ENCODE results near the gene EDDM13.
"Not testable (repeated sequence)": the region's sequence is repeated elsewhere in the genome, so short reads cannot be mapped to it uniquely, and the experiment has no call there.

The EDDM13 gene

DNA sequence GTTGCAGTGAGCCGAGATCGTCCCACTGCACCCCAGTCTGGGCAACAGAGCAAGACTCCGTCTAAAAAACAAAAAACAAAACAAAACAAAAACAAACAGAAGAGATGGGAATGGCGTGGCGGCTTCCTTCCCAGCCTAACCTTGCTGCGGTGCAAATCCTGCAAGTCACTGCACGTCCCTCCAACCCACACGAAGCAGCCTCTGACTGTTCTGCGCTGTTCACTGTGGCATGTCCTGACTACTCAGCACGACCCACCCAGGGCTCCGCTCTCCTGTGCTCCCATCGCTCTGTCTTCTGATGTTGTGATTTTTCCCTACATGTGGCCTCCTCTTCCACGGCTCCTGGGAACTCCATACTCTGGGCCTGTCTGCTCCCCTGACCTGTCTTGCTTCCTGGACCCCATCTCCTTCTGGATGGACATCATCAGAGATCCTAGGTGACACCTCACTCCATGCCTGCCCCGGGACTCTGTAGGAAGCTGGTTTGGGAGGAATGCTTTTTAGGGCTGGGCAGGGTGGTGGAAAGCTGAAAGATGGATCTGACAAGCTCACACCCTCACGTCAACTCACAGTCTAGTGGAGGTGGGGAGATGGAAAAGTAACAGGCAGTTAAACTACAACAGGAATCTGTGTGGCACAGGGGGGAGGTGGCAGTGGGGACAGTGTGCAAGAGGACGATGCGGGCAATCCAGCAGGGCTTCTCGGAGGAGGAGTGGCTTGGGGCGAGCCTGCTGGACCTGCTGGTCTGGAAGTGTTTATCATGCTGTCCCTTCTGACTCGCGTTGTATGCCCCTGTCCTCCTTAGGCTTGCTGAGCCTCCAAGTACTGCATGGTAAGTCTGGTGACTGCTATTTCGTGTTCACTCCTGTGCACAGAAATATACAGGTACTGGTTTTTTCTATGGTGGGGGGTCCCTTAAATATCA lies 23.2 kb downstream of the EDDM13 start:
- DNase-seq: no peak

DNA sequence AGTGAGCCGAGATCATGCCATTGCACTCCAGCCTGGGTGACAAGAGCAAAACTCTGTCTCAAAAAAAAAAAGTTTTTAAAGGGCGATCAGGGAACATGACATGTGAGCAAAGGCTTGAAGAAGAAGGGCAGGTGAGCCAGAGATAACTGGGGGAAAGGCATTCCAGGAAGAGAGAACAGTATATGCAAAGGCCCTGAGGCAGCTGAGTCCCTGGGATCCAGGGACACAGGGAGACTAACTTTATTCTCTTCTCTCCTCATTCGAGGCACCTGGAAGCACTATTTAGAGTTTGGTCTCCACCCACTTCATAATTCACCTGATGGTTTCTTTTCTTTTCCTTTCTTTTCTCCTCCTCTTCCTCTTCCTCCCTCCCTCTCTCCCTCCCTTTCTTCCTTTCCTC lies 24.5 kb downstream of the EDDM13 start:
- no peak for DNase-seq

GRCh38 chr19:56299688-56300087 lies 27.1 kb downstream of the EDDM13 start:
- no peak for DNase-seq

GRCh38 chr19:56301155-56301554 lies 28.6 kb downstream of the EDDM13 start:
- no peak for DNase-seq

DNA sequence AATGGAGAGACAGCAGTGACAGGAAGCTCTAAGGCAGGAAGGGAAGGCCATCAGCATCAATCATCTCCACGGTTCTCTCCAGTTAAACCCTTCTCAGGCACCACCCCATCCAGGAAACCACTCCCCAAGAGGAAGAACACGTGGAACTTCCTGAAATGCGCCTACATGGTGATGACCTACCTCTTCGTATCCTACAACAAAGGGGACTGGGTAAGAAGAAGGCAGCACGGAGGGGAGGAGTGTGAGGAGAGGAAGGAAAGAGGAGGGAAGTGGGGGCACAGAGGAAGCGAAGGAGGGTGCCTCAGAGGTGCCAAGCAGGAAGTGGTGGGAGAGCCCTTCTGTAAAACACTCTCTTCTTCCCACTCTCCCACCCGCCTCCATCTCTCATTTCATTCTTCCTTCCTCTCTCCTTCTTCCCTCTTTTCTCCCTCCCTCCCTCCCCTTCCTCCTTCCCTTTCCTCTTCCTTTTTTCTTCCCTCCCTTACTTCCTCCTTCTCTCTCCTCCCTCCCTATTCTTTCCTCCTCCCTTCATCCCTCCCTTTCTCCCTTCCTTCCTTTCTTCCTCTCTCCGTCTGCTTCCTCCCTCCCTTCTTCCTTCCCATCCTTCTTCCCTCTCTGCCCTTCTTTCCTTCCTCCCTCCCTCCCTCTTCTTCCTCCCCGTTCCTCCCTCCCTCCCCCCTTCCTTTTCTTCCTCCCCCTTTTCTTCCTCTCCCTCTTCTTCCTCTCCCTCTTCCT lies 29.5 kb downstream of the EDDM13 start:
- no peak for DNase-seq

DNA sequence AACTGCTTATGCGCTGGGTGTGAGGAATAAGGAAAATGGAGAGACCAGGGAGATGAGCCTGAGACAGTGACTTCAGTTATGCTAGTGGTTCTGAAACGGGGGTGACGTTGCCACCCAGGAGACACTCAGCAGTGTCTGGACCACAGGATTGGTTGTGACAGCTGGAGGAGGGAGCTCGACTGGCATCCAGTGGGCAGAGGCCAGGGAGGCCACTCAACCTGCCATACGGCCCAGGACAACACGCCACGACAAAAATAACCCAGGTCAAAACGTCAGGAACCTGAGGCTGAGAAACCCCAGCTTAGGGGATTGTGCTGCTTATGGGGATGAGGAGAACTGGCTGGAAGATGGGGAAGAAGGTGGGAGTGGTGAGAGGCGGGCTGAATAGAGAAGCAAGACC lies 31.7 kb downstream of the EDDM13 start:
- DNase-seq: no peak

GRCh38 chr19:56306016-56306415 lies 33.5 kb downstream of the EDDM13 start:
- DNase-seq: no peak

- DNase-seq: not testable (repeated sequence)
Observed at GRCh38 chr19:56307062-56307461, 34.5 kb downstream of the EDDM13 start.

- DNase-seq: no peak
Observed at GRCh38 chr19:56308792-56309191, 36.2 kb downstream of the EDDM13 start.

DNA sequence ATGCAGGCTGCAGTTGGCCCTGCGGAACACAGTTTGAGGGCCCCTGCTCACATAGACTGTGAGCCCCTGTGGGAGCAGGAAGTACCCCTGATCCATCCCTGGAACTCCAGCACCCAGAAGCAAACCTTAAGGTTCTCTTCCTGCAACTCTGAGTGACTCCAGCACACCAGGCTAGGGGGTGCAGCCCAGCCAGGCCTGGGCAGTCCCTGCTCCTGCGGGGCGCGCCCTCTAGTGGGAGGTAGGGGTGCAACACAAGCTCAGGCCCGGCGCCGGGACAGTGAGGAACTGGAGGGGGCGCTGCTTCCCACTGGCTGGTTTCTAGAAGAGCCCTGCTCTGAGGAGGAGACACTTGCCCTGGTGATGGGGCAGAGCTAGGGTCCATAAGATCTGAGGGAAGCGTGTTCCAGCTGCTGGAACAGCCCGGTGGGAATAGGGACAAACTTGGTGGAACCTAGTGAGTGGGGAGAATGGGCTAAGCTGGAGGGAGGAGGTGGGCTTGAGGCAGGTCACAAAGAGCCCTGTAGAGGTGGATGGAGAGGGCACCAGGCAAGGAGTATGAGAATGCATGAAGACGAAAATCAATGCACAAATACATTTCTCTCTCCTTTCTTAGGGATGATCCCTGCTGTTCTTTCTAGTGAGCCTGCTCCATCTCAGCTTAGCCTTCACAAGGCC lies 37.1 kb downstream of the EDDM13 start:
- peak; percentile 17 for DNase-seq

GRCh38 chr19:56310462-56310861 lies 37.9 kb downstream of the EDDM13 start:
- no peak for DNase-seq

GRCh38 chr19:56312342-56312741 lies 39.8 kb downstream of the EDDM13 start:
- no peak for DNase-seq

DNA sequence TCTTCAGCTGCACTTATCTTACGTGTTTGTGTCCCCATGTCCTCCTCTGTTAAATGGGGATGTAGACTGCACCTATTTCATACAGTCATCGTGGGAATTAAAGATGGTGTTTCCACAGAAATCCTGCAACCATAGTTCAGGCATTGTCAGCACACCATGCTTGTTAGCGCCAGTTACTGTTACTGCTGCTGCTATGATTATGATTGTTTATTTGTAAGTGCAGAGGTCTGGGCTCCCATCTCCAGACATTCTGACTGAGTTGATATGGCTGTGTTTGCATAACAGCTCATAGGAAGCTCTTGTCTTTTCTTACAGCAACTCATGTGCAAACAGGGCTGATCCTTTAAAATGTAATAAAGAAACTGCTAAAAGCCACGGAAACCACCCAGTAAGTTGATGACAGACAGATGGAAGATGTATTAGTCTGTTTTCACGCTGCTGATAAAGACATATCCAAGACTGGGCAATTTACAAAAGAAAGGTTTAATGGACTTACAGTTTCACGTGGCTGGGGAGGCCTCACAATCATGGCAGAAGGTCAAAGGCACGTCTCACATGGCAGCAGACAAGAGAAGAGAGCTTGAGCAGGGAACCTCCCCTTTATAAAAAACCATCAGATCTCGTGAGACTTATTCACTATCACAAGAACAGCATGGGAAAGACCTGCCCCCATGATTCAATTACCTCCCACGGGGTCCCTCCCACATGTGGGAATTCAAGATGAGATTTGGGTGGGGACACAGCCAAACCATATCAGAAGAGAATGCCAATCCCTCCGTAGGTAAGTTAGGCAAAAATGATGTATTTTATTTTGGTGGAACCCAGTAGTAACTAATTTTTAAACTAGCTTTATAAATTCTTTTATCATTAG lies 40.5 kb downstream of the EDDM13 start:
- no peak for DNase-seq

- DNase-seq: no peak
Observed at GRCh38 chr19:56314018-56314380, 41.5 kb downstream of the EDDM13 start.

GRCh38 chr19:56314381-56315076 lies 42.0 kb downstream of the EDDM13 start, which contains the start of gene ZSCAN5A:
ZSCAN5A (minus strand) TSS chr19:56314839; CDS start chr19:56225046, 89,793 bp downstream.
- DNase-seq: peak; percentile 95

- DNase-seq: peak; percentile 91
Observed at GRCh38 chr19:56315077-56315828, 42.7 kb downstream of the EDDM13 start.

GRCh38 chr19:56316728-56317127 lies 44.2 kb downstream of the EDDM13 start:
- no peak for DNase-seq

GRCh38 chr19:56317749-56318148 lies 45.2 kb downstream of the EDDM13 start:
- DNase-seq: no peak

DNA sequence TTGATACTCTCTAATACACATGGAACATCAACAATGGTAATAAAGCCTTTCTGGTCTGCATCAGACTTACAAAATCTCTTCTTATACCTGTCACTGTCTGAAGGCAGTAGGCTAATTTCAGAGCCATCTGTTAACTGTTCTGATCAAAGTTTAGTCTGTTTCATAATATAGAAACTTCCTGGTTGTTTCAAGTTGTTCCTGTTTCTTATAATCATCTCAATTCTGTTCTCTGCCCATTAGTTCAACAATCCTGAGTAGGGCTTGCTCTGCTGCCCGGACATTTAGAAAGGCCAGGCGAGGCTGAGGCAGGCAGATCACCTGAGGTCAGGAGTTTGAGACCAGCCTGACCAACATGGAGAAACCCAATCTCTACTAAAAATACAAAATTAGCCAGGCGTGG lies 47.4 kb downstream of the EDDM13 start:
- DNase-seq: no peak

DNA sequence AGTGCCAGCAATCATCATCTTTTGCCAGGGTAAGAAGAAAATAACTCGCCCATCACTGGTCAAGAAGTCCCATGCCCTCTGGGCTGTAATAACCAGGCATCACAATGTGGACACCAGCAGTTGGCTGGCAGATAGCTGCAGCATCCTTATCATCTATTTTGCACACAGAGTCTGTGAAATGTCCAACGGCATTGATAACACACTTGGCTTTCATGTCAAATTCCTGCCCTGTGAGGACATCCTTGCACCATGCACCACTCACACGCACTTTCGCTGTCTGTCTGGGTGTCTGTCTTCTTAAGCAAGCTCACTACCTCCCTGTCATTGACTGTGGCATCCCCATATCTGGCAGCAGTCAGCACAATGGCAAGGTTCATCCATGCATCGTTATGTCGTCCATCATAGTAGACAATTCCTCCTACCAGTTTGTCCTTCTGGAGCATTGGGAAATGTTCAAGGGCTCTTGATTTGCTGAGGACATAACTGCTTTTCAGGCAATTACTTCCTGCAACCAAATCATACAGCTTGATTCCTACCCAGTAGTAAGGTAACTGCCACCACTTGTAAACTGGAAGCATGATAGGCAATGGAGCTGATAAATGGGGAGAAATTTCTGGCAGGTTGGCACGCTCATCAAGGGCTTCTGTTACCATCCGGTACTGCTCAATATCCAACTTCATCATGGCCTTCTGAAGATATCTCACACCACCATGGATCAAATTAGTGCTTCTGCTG lies 48.9 kb downstream of the EDDM13 start:
- no peak for DNase-seq
